Neural cell (in vitro differentiated cells): Measurements from ENCODE around the gene C2orf74.

Source experiments
- EP300 ChIP-seq: fragments of 450-650 bp; conservative IDR thresholded peaks from 2 replicates; pipeline ENCODE4 v1.6.1; 2014; ENCODE audit warnings: antibody characterized with exemption, mild to moderate bottlenecking, moderate library complexity; ENCODE audit not compliant: poor library complexity, severe bottlenecking
- EZH2 ChIP-seq: fragments of 200-600, 300-800 bp; shearing (Covaris generic), sonication (generic); IDR thresholded peaks from 2 replicates; pipeline ENCODE4 v1.6.1; 2014; ENCODE audit warnings: antibody characterized with exemption, low read length, borderline replicate concordance, mild to moderate bottlenecking; ENCODE audit not compliant: insufficient read depth, poor library complexity, severe bottlenecking
- MXI1 ChIP-seq: fragments of 450-650 bp; conservative IDR thresholded peaks from 2 replicates; pipeline ENCODE4 v1.6.1; 2014; ENCODE audit warnings: antibody characterized with exemption, mild to moderate bottlenecking; ENCODE audit not compliant: poor library complexity, severe bottlenecking
- POLR2AphosphoS5 ChIP-seq: IDR thresholded peaks from 2 replicates; pipeline ENCODE4 v1.6.1; 2012
- RAD21 ChIP-seq: fragments of 450-650 bp; conservative IDR thresholded peaks from 2 replicates; pipeline ENCODE4 v1.6.1; 2014; ENCODE audit warnings: antibody characterized with exemption, mild to moderate bottlenecking, moderate library complexity
- SMC3 ChIP-seq: fragments of 450-650 bp; conservative IDR thresholded peaks from 2 replicates; pipeline ENCODE4 v1.6.1; 2014; ENCODE audit warnings: antibody characterized with exemption, mild to moderate bottlenecking, moderate library complexity; ENCODE audit not compliant: poor library complexity
- TAF1 ChIP-seq: IDR thresholded peaks from 2 replicates; pipeline ENCODE4 v1.6.1; 2012; ENCODE audit warnings: low read depth
- TF ChIP-seq, protein P1 (sequence below): fragments of 450-650 bp; IDR thresholded peaks from 2 replicates; pipeline ENCODE4 v1.5.1; 2014; ENCODE audit warnings: antibody characterized with exemption, mild to moderate bottlenecking, moderate library complexity; ENCODE audit not compliant: poor library complexity, severe bottlenecking
- TF ChIP-seq, protein P2 (sequence below): IDR thresholded peaks from 2 replicates; pipeline ENCODE4 v1.6.1; 2012; ENCODE audit warnings: borderline replicate concordance

DNA sequence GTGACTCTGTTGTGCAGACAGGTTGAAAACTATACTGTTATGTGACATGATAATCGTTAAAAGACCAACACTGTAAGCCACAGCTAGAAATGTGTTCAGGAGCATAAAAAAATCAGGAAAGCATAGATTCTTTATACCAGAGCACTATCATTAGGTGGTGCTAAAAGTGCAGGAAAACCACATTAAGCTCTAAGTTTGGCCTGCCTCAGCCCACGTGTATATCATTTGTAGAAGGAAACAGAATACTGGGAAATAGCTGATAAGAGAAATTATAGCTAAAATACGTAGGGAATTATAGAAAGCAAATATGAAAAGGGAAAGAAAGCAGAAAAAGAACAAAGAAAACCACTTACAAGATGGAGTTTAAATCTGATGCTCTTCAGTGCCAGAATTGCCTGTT is 26.5 kb upstream of the C2orf74 start:
- TF ChIP-seq, protein P1, sequence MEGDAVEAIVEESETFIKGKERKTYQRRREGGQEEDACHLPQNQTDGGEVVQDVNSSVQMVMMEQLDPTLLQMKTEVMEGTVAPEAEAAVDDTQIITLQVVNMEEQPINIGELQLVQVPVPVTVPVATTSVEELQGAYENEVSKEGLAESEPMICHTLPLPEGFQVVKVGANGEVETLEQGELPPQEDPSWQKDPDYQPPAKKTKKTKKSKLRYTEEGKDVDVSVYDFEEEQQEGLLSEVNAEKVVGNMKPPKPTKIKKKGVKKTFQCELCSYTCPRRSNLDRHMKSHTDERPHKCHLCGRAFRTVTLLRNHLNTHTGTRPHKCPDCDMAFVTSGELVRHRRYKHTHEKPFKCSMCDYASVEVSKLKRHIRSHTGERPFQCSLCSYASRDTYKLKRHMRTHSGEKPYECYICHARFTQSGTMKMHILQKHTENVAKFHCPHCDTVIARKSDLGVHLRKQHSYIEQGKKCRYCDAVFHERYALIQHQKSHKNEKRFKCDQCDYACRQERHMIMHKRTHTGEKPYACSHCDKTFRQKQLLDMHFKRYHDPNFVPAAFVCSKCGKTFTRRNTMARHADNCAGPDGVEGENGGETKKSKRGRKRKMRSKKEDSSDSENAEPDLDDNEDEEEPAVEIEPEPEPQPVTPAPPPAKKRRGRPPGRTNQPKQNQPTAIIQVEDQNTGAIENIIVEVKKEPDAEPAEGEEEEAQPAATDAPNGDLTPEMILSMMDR: peak; percentile 65
- TF ChIP-seq POLR2AphosphoS5 (no peak), RAD21 (peak; percentile 74), TAF1 (no peak), EP300 (no peak), EZH2 (no peak), SMC3 (peak; percentile 61), MXI1 (no peak)
- TF ChIP-seq, protein P2, sequence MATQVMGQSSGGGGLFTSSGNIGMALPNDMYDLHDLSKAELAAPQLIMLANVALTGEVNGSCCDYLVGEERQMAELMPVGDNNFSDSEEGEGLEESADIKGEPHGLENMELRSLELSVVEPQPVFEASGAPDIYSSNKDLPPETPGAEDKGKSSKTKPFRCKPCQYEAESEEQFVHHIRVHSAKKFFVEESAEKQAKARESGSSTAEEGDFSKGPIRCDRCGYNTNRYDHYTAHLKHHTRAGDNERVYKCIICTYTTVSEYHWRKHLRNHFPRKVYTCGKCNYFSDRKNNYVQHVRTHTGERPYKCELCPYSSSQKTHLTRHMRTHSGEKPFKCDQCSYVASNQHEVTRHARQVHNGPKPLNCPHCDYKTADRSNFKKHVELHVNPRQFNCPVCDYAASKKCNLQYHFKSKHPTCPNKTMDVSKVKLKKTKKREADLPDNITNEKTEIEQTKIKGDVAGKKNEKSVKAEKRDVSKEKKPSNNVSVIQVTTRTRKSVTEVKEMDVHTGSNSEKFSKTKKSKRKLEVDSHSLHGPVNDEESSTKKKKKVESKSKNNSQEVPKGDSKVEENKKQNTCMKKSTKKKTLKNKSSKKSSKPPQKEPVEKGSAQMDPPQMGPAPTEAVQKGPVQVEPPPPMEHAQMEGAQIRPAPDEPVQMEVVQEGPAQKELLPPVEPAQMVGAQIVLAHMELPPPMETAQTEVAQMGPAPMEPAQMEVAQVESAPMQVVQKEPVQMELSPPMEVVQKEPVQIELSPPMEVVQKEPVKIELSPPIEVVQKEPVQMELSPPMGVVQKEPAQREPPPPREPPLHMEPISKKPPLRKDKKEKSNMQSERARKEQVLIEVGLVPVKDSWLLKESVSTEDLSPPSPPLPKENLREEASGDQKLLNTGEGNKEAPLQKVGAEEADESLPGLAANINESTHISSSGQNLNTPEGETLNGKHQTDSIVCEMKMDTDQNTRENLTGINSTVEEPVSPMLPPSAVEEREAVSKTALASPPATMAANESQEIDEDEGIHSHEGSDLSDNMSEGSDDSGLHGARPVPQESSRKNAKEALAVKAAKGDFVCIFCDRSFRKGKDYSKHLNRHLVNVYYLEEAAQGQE: no peak
